H1 (cell line): ENCODE results near the gene HRH1. TPM values are rescaled to one million over a fixed set of nuclear protein-coding genes. Genes with fewer than 3 reads are reported as not detected.

Source experiments
- CTCF ChIA-PET: fragments of 300-600 bp; sonication (Branson Sonifier 250); formaldehyde crosslinking; loops from one replicate; lab custom pipeline; 2021; ENCODE audit not compliant: partially characterized antibody; lab: Charles Lee
- POLR2A ChIA-PET: fragments of 300-600 bp; sonication (Branson Sonifier 250); formaldehyde crosslinking; loops from one replicate; lab custom pipeline; 2021; ENCODE audit warnings: inconsistent platforms; ENCODE audit not compliant: partially characterized antibody; lab: Charles Lee
- DNase-seq, 2 experiments: peaks; one replicate each; pipeline versions ENCODE4 v3.0.0 to v3.0.0-alpha.2; 2010 to 2022; ENCODE audit warnings: low spot score in 2 of 2, low read depth in 1 of 2, mixed read lengths in 1 of 2
- FAIRE-seq: peaks from 2 replicates; lab custom pipeline; 2011; peaks lifted over from hg19 to GRCh38; lab: Jason Lieb, UNC
- H2AFZ ChIP-seq: 2 replicates; pipeline ENCODE4 v1.8.1; 2012; ENCODE audit warnings: low read length, inconsistent platforms
- H2AK5ac ChIP-seq: 2 replicates; pipeline ENCODE4 v1.6.1; 2013; ENCODE audit warnings: low read depth, low read length
- H2BK120ac ChIP-seq: replicated peaks from 2 replicates; pipeline ENCODE3; 2013; ENCODE audit warnings: low read depth, low read length, inconsistent platforms
- H2BK12ac ChIP-seq: 2 replicates; pipeline ENCODE4 v1.6.1; 2013; ENCODE audit warnings: low read depth, low read length
- H2BK15ac ChIP-seq: 2 replicates; pipeline ENCODE4 v1.6.1; 2013; ENCODE audit warnings: low read length
- H2BK20ac ChIP-seq: 2 replicates; pipeline ENCODE4 v1.6.1; 2013; ENCODE audit warnings: low read length
- H2BK5ac ChIP-seq: 2 replicates; pipeline ENCODE4 v1.6.1; 2013; ENCODE audit warnings: low read depth, low read length
- H3K14ac ChIP-seq: 2 replicates; pipeline ENCODE4 v1.6.1; 2013; ENCODE audit warnings: inconsistent platforms; ENCODE audit not compliant: insufficient read length
- H3K18ac ChIP-seq: 2 replicates; pipeline ENCODE4 v1.6.1; 2013; ENCODE audit warnings: low read length; ENCODE audit errors: extremely low read depth
- H3K23ac ChIP-seq: 2 replicates; pipeline ENCODE4 v1.6.1; 2013; ENCODE audit warnings: inconsistent platforms; ENCODE audit not compliant: insufficient read length
- H3K23me2 ChIP-seq: 2 replicates; pipeline ENCODE4 v1.6.1; 2013; ENCODE audit warnings: low read depth, low read length
- H3K27ac ChIP-seq: 2 replicates; pipeline ENCODE4 v1.6.1; 2011; ENCODE audit warnings: low read depth, low read length, inconsistent platforms
- H3K27me3 ChIP-seq, 4 experiments: replicated peaks in 1 of 4; 1 replicate in 1 of 4; 2 replicates in 3 of 4; pipeline versions ENCODE4 v1.6.1 to v1.8.1; 2011 to 2013; ENCODE audit warnings: low read length in 3 of 4, mild to moderate bottlenecking in 3 of 4, inconsistent platforms in 2 of 4, mixed read lengths in 2 of 4, moderate library complexity in 1 of 4; ENCODE audit not compliant: control insufficient read depth in 3 of 4, insufficient read depth in 3 of 4; ENCODE audit errors: extremely low read depth in 1 of 4
- H3K36me3 ChIP-seq, 4 experiments: 2 replicates each; pipeline versions ENCODE4 v1.6.1 to v1.8.1; 2011 to 2013; ENCODE audit warnings: mild to moderate bottlenecking in 4 of 4, low read length in 3 of 4, moderate library complexity in 2 of 4, control low read depth in 1 of 4, inconsistent platforms in 1 of 4; ENCODE audit not compliant: insufficient read depth in 4 of 4, control insufficient read depth in 2 of 4
- H3K4ac ChIP-seq: replicated peaks from 2 replicates; pipeline ENCODE3; 2013; ENCODE audit warnings: low read length, low read depth, mixed read lengths, inconsistent platforms; ENCODE audit not compliant: insufficient read length
- H3K4me1 ChIP-seq, 4 experiments: replicated peaks in 1 of 4; 1 replicate in 1 of 4; 2 replicates in 3 of 4; pipeline versions ENCODE4 v1.6.1 to v1.8.1; 2011 to 2013; ENCODE audit warnings: low read length in 3 of 4, inconsistent platforms in 2 of 4, mixed read lengths in 1 of 4; ENCODE audit not compliant: insufficient read depth in 4 of 4, control insufficient read depth in 3 of 4
- H3K4me2 ChIP-seq, 2 experiments: 2 replicates each; pipeline versions ENCODE4 v1.6.1 to v1.8.1; 2011 to 2013; ENCODE audit warnings: low read depth in 2 of 2, low read length in 2 of 2, control low read depth in 1 of 2, inconsistent platforms in 1 of 2, mild to moderate bottlenecking in 1 of 2; ENCODE audit not compliant: insufficient read depth in 1 of 2
- H3K4me3 ChIP-seq, 4 experiments: fragments of 200-600, 300-600 bp in 1 of 4; sonication (generic), shearing (Covaris generic), sonication (Bioruptor Twin) in 1 of 4; 2 replicates each; pipeline versions ENCODE4 v1.5.1 to v1.8.1; 2011 to 2016; ENCODE audit warnings: low read length in 4 of 4, low read depth in 3 of 4, control low read depth in 2 of 4, inconsistent platforms in 2 of 4, mild to moderate bottlenecking in 2 of 4, mixed read lengths in 1 of 4, moderate library complexity in 1 of 4; ENCODE audit not compliant: insufficient read depth in 2 of 4; ENCODE audit errors: extremely low read depth in 1 of 4
- H3K56ac ChIP-seq: replicated peaks from 2 replicates; pipeline ENCODE3; 2013; ENCODE audit warnings: low read depth, mild to moderate bottlenecking, mixed read lengths, low read length, inconsistent platforms; ENCODE audit not compliant: insufficient read length
- H3K79me1 ChIP-seq: 2 replicates; pipeline ENCODE4 v1.6.1; 2013; ENCODE audit warnings: low read depth, low read length, control low read depth
- H3K79me2 ChIP-seq, 2 experiments: 2 replicates each; pipeline versions ENCODE4 v1.6.1 to v1.8.1; 2012 to 2013; ENCODE audit warnings: low read length in 2 of 2, mild to moderate bottlenecking in 2 of 2, inconsistent platforms in 1 of 2; ENCODE audit not compliant: insufficient read depth in 2 of 2, control insufficient read depth in 1 of 2
- H3K9ac ChIP-seq, 4 experiments: replicated peaks in 1 of 4; 1 replicate in 1 of 4; 2 replicates in 3 of 4; pipeline versions ENCODE4 v1.6.1 to v1.8.1; 2011 to 2013; ENCODE audit warnings: low read depth in 3 of 4, low read length in 3 of 4, control low read depth in 2 of 4, mild to moderate bottlenecking in 2 of 4, moderate library complexity in 2 of 4, inconsistent platforms in 1 of 4; ENCODE audit errors: extremely low read depth in 1 of 4
- H3K9me3 ChIP-seq, 2 experiments: 2 replicates each; pipeline versions ENCODE4 v1.6.1 to v1.8.1; 2012 to 2013; ENCODE audit warnings: mild to moderate bottlenecking in 2 of 2, moderate library complexity in 2 of 2, control low read depth in 1 of 2, inconsistent platforms in 1 of 2, low read depth in 1 of 2, low read length in 1 of 2, mixed read lengths in 1 of 2; ENCODE audit not compliant: insufficient read depth in 2 of 2
- H4K20me1 ChIP-seq, 2 experiments: replicated peaks in 1 of 2; 2 replicates each; pipeline versions ENCODE3 to v1.8.1; 2011 to 2013; ENCODE audit warnings: inconsistent platforms in 2 of 2, low read length in 2 of 2, mild to moderate bottlenecking in 1 of 2; ENCODE audit not compliant: insufficient read depth in 2 of 2, control insufficient read depth in 1 of 2
- H4K5ac ChIP-seq: 2 replicates; pipeline ENCODE4 v1.6.1; 2013; ENCODE audit warnings: low read length, low read depth, mixed read lengths, inconsistent platforms; ENCODE audit not compliant: insufficient read length
- H4K8ac ChIP-seq: 2 replicates; pipeline ENCODE4 v1.8.0; 2013; ENCODE audit warnings: mild to moderate bottlenecking, moderate library complexity, low read length, inconsistent platforms; ENCODE audit not compliant: insufficient read depth; ENCODE audit errors: extremely low read depth
- H4K91ac ChIP-seq: replicated peaks from 2 replicates; pipeline ENCODE3; 2013; ENCODE audit warnings: low read length, mixed read lengths, inconsistent platforms; ENCODE audit not compliant: insufficient read length
- EP300 ChIP-seq, 2 experiments: IDR thresholded peaks; 1 replicate in 1 of 2; 2 replicates in 1 of 2; pipeline ENCODE4 v1.6.1; 2011 to 2012; ENCODE audit warnings: low read depth in 2 of 2, low read length in 2 of 2, mild to moderate bottlenecking in 2 of 2, borderline replicate concordance in 1 of 2, inconsistent platforms in 1 of 2, moderate library complexity in 1 of 2
- EZH2 ChIP-seq: fragments of 200-600 bp; sonication (generic); IDR thresholded peaks from 2 replicates; pipeline ENCODE4 v1.7.1; 2012; ENCODE audit warnings: low read depth, mild to moderate bottlenecking, moderate library complexity, low read length, inconsistent platforms; ENCODE audit not compliant: severe bottlenecking
- FOSL1 ChIP-seq: IDR thresholded peaks from 2 replicates; pipeline ENCODE4 v1.6.1; 2011; ENCODE audit warnings: mild to moderate bottlenecking, low read depth, low read length, moderate library complexity; ENCODE audit not compliant: insufficient read depth
- MAFK ChIP-seq: IDR thresholded peaks from 2 replicates; pipeline ENCODE4 v1.6.1; 2012; ENCODE audit warnings: low read depth, mild to moderate bottlenecking, improper control_type of control experiment, low read length
- RAD21 ChIP-seq, 2 experiments: IDR thresholded peaks in 1 of 2; conservative IDR thresholded peaks in 1 of 2; 2 replicates each; pipeline ENCODE4 v1.6.1; 2011; ENCODE audit warnings: low read depth in 2 of 2, low read length in 2 of 2, improper control_type of control experiment in 1 of 2, inconsistent platforms in 1 of 2, mild to moderate bottlenecking in 1 of 2, moderate library complexity in 1 of 2
- SIN3A ChIP-seq, 2 experiments: IDR thresholded peaks in 1 of 2; conservative IDR thresholded peaks in 1 of 2; 2 replicates each; pipeline ENCODE4 v1.6.1; 2011 to 2012; ENCODE audit warnings: low read length in 2 of 2, improper control_type of control experiment in 1 of 2, low read depth in 1 of 2, mild to moderate bottlenecking in 1 of 2
- SIRT6 ChIP-seq: IDR thresholded peaks from one replicate; pipeline ENCODE4 v1.7.1; 2012; ENCODE audit warnings: low read length, inconsistent platforms
- SP4 ChIP-seq: IDR thresholded peaks from 2 replicates; pipeline ENCODE4 v1.6.1; 2012; ENCODE audit warnings: low read length, inconsistent platforms
- SUZ12 ChIP-seq: fragments of 200-600 bp; sonication (generic); IDR thresholded peaks from 2 replicates; pipeline ENCODE4 v1.6.1; 2012; ENCODE audit warnings: mild to moderate bottlenecking, inconsistent platforms, low read length, moderate library complexity, mixed read lengths
- TAF7 ChIP-seq: optimal IDR thresholded peaks from 2 replicates; pipeline ENCODE3; 2011; ENCODE audit warnings: low read depth, mild to moderate bottlenecking, inconsistent platforms, low read length, moderate library complexity, borderline replicate concordance
- TCF12 ChIP-seq: IDR thresholded peaks from 2 replicates; pipeline ENCODE4 v1.6.1; 2011; ENCODE audit warnings: low read depth, mild to moderate bottlenecking, low read length
- YY1 ChIP-seq: IDR thresholded peaks from 2 replicates; pipeline ENCODE4 v1.6.1; 2011; ENCODE audit warnings: low read depth, mild to moderate bottlenecking, low read length
- WGBS, 2 experiments: shearing (Covaris generic) in 1 of 2; methylation state at CpG; one replicate each; pipeline versions ENCODE4 v1.1.6 to v1.1.7; 2013 to 2015; ENCODE audit warnings: low lambda C conversion rate in 2 of 2, mixed read lengths in 2 of 2, inconsistent platforms in 1 of 2, low coverage in 1 of 2, missing lambda C conversion rate in 1 of 2; ENCODE audit not compliant: insufficient replicate concordance in 2 of 2, insufficient coverage in 1 of 2, insufficient read length in 1 of 2; ENCODE audit errors: extremely low coverage in 1 of 2, missing lambda C conversion rate in 1 of 2; 5-methylcytosine and 5-hydroxymethylcytosine counted together
- polyA plus RNA-seq, 7 experiments: library from polyadenylated mRNA; depleted of rRNA in 3 of 7; stranded (reverse) in 5 of 7; unstranded in 2 of 7; fragments of >200 nt in 5 of 7; fragments of 200-250 nt in 2 of 7; gene quantifications; 1 replicate in 5 of 7; 2 replicates in 1 of 7; 4 replicates in 1 of 7; pipeline versions ENCODE4 v1.2.1 to v1.2.3, GENCODE V29; 2011 to 2013; ENCODE audit warnings: missing spikeins in 2 of 7, mixed read lengths in 2 of 7
- total RNA-seq: library from RNA; stranded (reverse); fragmentation: NEBNext Ultra II Directional; extraction: Animal tissue kit (Norgen Biotek cat#: 25700); gene quantifications from 2 replicates; pipeline ENCODE4 v1.2.1, GENCODE V29; 2021

HRH1 gene
- total and polyA plus RNA-seq, 2 of the 8 experiments (the other 6 are each of a cell fraction or from before 2014, with no cell fraction given): 0.11 TPM; not detected in 1

- Histone ChIP-seq H4K20me1 (no peaks in the 10 kb centered on the region), H3K4me1 (peaks cover 0 to 3% (median 0%) of the 10 kb centered on the region in 4 experiments; a peak in 1 of 7 replicates), H3K27me3 (no peaks in the 10 kb centered on the region), H3K23me2 (no peaks in the 10 kb centered on the region), H2BK5ac (no peak overlapping the region), H3K4ac (no peak overlapping the region), H3K14ac (no peak overlapping the region), H3K23ac (no peak overlapping the region), H3K79me2 (no peaks in the 10 kb centered on the region), H3K18ac (no peak overlapping the region), H3K4me2 (no peak overlapping the region), H3K56ac (no peak overlapping the region), H2BK15ac (no peak overlapping the region), H2BK20ac (no peak overlapping the region), H3K9ac (no peak overlapping the region), H2AK5ac (no peak overlapping the region), H4K5ac (no peak overlapping the region), H2AFZ (no peak overlapping the region), H3K79me1 (no peaks in the 10 kb centered on the region), H3K9me3 (no peaks in the 10 kb centered on the region), H2BK120ac (no peak overlapping the region), H2BK12ac (no peak overlapping the region), H4K8ac (no peak overlapping the region), H4K91ac (no peak overlapping the region), H3K36me3 (no peaks in the 10 kb centered on the region), H3K4me3 (no peak overlapping the region), H3K27ac (no peak overlapping the region)
- 91% methylated on average over 8 of the region's 8 CpGs; no CpG with 5 or more reads in 1 of the 2 experiments for WGBS, 2 experiments
- DNase-seq (no peak), FAIRE-seq (no peak)
- CTCF ChIA-PET: interaction anchor here (0.6 kb wide), 1 partner anchor 361 kb away, joined by 3 read pairs; no protein-coding TSS in a partner anchor
- POLR2A ChIA-PET: no interaction called here
- TF ChIP-seq MAFK (no peak), FOSL1 (no peak), RAD21 (IDR thresholded peaks at IDR 0.05 in 1 of 2, conservative IDR thresholded peaks at IDR 0.05 in 1 of 2; ENCODE audit: low read depth in 2 of 2, low read length in 2 of 2) (no peak), EZH2 (no peak), TAF7 (no peak), SIN3A (conservative IDR thresholded peaks at IDR 0.05 in 1 of 2, IDR thresholded peaks at IDR 0.05 in 1 of 2; ENCODE audit: low read depth in 1 of 2, low read length in 2 of 2) (no peak), EP300 (IDR thresholded peaks at IDR 0.05; ENCODE audit: borderline replicate concordance in 1 of 2, low read depth in 2 of 2, low read length in 2 of 2) (no peak), SIRT6 (no peak), TCF12 (no peak), SUZ12 (no peak), YY1 (no peak), SP4 (no peak)
Observed at GRCh38 chr3:11178421-11178820, 24.1 kb downstream of the HRH1 start.
